ENCODE data around the gene TAF4B. TPM values are rescaled to one million over a fixed set of nuclear protein-coding genes. Genes with fewer than 3 reads are reported as not detected.
A peak's percentile ranks its signal among the peaks of the same experiment; 100 is the strongest.

Gene TAF4B
- total RNA-seq, 2 donors from 2014 or later, result 12.8 to 14.1 TPM

DNA sequence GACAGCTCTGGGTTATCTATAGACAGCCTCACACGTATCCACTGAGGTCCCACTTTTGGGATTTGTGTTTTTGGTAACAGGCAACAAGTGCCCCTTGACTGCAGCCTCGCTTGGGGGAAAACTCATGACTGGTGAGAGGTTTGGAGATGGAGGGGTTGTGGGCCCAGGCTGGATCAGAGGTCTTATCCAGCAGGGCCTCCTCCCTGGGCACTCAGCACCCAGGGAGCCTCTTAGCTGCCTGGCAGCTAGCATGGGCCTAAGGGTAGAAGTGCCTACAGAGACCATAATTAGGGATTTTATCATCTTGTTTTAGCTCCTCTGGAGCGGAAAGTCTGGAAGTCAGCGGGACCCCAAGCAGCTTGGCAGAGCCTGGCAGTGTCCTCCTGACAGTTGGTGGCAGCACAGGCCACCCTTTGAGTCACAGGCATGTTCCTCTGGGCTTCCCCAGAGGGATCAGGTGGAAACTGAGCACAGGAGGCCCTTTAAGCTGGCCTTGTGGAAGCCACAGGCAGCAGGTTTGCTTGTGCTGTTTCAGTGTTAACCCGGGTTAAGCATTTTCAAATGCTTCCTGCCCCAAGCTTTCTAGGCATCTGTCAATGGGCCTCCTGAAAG, 179.1 kb downstream of the TAF4B start:
- Mint-ChIP-seq H3K27me3 (no peaks in the 10 kb centered on the region), H3K9me3 (no peaks in the 10 kb centered on the region), H3K36me3 (ENCODE audit: low read depth) (no peaks in the 10 kb centered on the region), H3K27ac (no peak overlapping the region), H3K4me1 (no peaks in the 10 kb centered on the region), H3K4me3 (no peak overlapping the region)
- peak; percentile 35 for ATAC-seq (replicated peaks)

DNA sequence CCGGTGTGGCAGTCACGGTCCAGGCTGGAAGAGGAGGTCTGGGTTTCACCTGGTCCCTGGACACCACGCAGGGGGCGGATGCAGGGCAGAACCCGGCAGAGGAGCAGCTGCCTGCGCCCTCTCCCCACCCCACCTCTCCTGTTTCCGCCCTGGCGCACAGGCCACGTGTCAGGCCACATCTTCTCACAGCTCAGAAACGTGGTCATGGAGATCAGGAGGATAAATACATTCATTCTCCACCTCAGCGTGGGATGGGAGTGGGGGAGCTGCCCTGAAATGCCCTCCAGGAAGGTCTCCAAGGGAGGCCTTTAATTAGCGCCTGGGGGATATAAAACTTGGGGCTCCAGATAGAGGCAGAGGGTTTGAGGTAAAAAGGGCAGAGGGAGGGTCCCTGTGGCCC, 180.1 kb downstream of the TAF4B start:
- H3K36me3 Mint-ChIP-seq (ENCODE audit: low read depth), result no peaks in the 10 kb centered on the region
- no peak overlapping the region for H3K27ac Mint-ChIP-seq

DNA sequence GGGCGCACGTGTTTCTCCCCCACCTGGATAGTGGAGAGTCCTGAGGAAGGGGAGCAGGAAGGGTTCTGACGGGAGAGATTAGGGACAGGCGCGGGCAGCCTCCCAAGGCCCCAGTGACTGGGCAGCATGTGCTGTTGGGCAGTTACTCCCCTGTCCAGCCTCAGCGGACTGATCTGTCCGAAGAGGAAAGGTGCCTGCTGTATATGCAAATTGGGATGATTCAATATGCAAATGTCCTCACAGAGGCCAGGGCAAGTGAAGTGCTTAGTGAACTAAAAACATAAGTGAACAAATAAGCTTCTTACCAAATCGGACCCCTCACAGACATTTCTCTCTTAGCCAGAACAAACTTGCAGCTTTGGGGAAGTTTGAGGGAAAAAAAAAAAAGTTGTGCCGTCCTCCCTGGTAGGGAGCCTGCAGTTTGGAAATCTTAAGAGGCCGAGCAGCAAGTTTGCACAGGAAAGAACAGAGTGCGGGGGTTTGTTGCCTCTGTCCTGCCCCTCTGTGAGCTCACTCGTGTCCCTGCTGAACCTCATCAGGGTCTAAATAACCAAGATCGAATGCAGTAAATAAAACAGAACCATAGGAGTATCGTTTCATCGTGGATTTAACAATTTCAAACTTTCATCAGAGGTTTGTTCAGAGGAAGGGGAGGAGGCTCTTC, 180.7 kb downstream of the TAF4B start:
- H3K9me3 Mint-ChIP-seq, result no peaks in the 10 kb centered on the region
- ATAC-seq (replicated peaks), result no peak
- H3K27me3 Mint-ChIP-seq, result no peaks in the 10 kb centered on the region
- no peaks in the 10 kb centered on the region for H3K4me1 Mint-ChIP-seq
- no peak overlapping the region for H3K4me3 Mint-ChIP-seq
- H3K36me3 Mint-ChIP-seq (ENCODE audit: low read depth), result no peaks in the 10 kb centered on the region
- no peak overlapping the region for H3K27ac Mint-ChIP-seq

More for the DNA sequence above, 180.1 kb downstream of the TAF4B start:
- no peaks in the 10 kb centered on the region for H3K9me3 Mint-ChIP-seq
- no peaks in the 10 kb centered on the region for H3K4me1 Mint-ChIP-seq
- H3K4me3 Mint-ChIP-seq, result no peak overlapping the region
- H3K27me3 Mint-ChIP-seq, result no peaks in the 10 kb centered on the region
- ATAC-seq (replicated peaks), result no peak

DNA sequence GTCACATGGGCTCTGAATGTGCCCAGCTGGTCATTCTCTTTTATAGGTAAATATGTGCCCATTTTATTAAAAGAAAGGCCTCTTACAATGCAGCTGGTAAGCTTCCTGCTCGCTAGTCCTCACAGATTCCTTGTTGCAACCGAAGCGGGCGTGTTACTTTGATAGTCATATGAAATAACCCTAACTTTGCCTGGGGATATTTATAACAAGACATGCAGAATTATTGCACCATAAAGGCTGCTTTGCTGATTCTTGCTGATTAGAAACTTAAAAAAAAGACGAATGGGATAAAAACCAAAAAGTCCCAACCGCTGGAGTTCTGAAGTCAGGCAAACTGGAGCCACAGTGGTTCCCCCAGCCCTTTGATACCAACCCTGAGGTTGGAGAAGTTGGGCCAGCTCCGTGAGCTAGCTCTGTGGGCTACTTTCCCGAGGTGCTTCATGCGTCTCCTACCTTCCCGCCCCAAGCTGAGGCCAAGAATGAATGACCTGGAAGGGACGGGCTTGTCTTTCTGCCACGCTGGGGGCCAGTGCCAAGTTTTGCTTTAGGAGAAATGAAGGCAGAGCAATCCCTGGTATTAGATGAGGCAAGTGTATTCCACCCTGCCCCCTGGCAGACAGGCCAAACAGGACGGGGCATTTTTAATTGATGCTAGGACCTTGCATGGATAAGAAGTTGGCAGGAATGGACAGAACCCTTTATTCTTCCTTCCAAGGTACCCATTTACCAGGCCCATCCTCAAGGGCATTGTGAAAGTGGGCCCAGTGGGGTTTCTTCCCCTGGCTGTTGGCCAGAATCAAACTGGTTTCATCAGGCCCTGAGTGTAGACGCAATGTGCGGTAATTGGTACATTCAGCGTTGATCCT, 181.7 kb downstream of the TAF4B start:
- no peaks in the 10 kb centered on the region for H3K4me1 Mint-ChIP-seq
- H3K27ac Mint-ChIP-seq, result no peak overlapping the region
- no peaks in the 10 kb centered on the region for H3K36me3 Mint-ChIP-seq (ENCODE audit: low read depth)
- no peaks in the 10 kb centered on the region for H3K9me3 Mint-ChIP-seq
- no peak for ATAC-seq (replicated peaks)
- no peaks in the 10 kb centered on the region for H3K27me3 Mint-ChIP-seq
- H3K4me3 Mint-ChIP-seq, result no peak overlapping the region

DNA sequence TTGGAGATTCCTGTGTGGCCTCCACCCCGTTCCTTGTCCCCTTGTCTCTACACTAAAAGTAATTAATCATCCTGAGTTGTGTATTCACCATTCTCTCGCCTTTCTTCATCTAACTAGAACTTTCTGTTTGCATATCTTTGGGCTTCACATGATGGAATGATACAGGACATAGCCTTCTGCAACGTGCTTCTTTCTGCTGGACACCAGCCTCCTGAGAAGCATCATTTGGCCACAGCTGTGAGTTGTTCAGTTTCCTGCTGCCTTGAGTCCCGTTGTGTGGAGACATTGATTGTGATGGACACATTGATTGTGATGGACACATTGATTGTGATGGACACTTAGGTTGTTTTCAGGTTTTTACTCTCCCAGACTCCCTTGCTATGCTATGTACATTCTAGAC, 182.8 kb downstream of the TAF4B start:
- Mint-ChIP-seq H3K27me3 (no peaks in the 10 kb centered on the region), H3K4me1 (no peaks in the 10 kb centered on the region), H3K36me3 (ENCODE audit: low read depth) (no peaks in the 10 kb centered on the region), H3K4me3 (no peak overlapping the region), H3K9me3 (no peaks in the 10 kb centered on the region), H3K27ac (no peak overlapping the region)
- ATAC-seq (replicated peaks), result no peak

DNA sequence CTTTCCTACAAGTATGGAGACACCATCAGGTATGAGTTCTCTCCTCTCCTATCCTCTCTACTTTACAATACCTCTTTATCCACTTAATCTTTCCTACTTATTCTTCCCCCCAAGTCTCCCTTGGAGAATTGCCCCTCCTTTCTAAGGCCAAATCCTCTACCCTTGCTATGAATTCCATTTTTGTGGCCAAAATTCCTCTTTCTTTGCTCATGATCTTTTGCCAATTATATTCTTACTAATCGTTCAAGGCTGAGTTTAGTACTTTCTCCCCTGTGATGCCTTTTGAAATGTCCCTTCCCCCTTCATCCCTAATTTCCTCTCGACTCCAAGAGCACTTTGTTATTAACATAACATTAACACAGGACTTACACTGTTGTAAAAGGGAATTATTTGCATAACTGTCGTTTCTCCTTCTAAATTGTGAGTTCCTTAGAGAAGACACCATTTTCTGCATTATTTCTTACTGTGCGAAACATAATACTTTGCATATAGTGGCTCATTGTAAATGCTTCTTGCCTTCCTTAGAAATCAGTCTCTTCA, 188.7 kb downstream of the TAF4B start:
- Mint-ChIP-seq H3K27ac (no peak overlapping the region), H3K36me3 (ENCODE audit: low read depth) (no peaks in the 10 kb centered on the region), H3K9me3 (no peaks in the 10 kb centered on the region), H3K27me3 (peaks cover 3% of the 10 kb centered on the region), H3K4me3 (no peak overlapping the region), H3K4me1 (no peaks in the 10 kb centered on the region)
- ATAC-seq (replicated peaks), result no peak

DNA sequence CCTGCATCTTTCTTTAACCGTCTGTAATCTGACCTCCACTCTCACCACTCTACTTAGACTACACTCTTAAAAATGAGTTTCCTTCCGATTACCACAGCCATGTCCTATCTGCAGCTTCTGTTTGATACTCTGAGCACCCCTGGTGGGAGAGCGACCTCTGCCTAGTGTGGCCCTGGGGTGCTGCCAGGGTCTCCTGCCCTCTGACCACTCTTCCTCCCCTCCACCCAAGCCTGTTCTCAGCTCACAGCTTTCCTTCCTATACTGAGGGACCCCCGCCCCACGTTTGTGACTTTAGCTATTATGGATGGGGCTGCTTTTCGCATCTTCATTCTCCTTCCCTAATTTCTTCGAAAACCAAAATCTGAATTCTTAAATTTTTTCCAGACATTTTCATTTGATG, 189.4 kb downstream of the TAF4B start:
- Mint-ChIP-seq H3K27ac (no peak overlapping the region), H3K9me3 (no peaks in the 10 kb centered on the region), H3K4me1 (no peaks in the 10 kb centered on the region), H3K4me3 (no peak overlapping the region), H3K36me3 (ENCODE audit: low read depth) (no peaks in the 10 kb centered on the region), H3K27me3 (peaks cover 3% of the 10 kb centered on the region)
- ATAC-seq (replicated peaks), result no peak

DNA sequence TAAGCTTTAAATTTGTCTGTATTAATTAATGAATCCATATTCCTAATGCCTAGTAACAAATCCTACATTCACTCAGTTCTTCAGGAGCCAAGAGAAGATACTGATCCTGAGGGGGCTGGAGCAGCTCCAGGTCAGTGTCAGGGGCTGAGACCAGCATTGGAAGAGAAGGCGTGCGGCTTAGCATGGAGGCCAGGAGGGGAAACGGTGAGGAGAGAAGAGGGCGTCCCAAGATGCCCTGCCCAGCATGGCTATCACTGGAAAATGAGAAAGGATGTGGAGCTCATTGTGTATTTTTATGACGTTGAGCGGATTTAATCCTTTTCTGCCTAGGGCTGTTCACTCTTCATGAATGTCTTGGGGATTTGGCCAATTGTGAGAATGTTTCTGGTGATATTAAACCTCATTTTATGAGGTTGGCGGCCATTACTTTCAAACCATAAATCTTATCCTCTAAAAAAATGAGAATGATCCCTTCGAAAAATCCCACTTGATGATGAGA, 190.5 kb downstream of the TAF4B start:
- Mint-ChIP-seq H3K27ac (no peak overlapping the region), H3K27me3 (peaks cover 3% of the 10 kb centered on the region), H3K4me3 (no peak overlapping the region), H3K36me3 (ENCODE audit: low read depth) (no peaks in the 10 kb centered on the region), H3K9me3 (no peaks in the 10 kb centered on the region), H3K4me1 (no peaks in the 10 kb centered on the region)
- no peak for ATAC-seq (replicated peaks)

DNA sequence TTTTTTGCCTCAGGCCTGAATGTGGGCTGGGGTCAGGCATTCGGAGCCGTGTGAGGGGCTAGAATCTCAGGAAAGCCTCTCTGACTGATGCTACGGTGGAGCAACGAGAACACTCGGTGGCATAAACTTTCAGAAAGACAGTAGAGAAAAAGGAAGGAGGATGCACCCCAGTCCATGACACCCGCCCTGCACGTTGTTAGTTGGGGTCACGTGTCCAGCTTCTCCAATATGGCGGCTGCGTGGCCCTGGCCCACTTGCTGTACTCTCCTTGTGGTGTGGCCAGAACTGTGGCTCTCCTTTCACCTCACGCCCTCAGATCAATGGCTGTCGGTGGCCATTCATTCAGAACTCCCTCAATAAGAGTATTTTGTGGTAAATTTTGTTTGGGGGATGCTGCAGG, 190.9 kb downstream of the TAF4B start:
- Mint-ChIP-seq H3K4me3 (no peak overlapping the region), H3K4me1 (no peaks in the 10 kb centered on the region), H3K27ac (no peak overlapping the region), H3K9me3 (no peaks in the 10 kb centered on the region), H3K27me3 (peaks cover 3% of the 10 kb centered on the region), H3K36me3 (ENCODE audit: low read depth) (no peaks in the 10 kb centered on the region)
- no peak for ATAC-seq (replicated peaks)

DNA sequence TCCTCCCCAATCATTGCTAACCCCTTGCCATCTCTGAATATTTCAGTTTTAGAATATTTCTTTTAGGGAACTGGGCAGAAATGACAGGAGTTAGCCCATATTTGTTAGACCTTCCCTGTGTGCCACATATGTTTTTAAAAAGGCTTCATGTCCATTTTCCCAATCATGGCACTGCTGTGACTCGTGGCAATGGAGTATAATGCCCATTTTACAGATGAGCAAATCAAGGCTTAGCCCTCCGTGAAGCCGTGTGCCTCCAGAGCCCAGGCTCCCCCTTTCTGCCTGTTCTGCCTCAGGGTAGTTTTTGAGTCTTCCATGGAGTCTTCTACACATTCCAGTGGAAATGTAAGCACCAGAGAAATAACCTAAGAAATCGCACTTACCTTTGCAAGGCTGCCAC, 192.0 kb downstream of the TAF4B start:
- H3K27ac Mint-ChIP-seq, result no peak overlapping the region
- no peaks in the 10 kb centered on the region for H3K4me1 Mint-ChIP-seq
- H3K27me3 Mint-ChIP-seq, result peaks cover 3% of the 10 kb centered on the region
- no peak for ATAC-seq (replicated peaks)
- no peaks in the 10 kb centered on the region for H3K9me3 Mint-ChIP-seq
- no peaks in the 10 kb centered on the region for H3K36me3 Mint-ChIP-seq (ENCODE audit: low read depth)
- no peak overlapping the region for H3K4me3 Mint-ChIP-seq

DNA sequence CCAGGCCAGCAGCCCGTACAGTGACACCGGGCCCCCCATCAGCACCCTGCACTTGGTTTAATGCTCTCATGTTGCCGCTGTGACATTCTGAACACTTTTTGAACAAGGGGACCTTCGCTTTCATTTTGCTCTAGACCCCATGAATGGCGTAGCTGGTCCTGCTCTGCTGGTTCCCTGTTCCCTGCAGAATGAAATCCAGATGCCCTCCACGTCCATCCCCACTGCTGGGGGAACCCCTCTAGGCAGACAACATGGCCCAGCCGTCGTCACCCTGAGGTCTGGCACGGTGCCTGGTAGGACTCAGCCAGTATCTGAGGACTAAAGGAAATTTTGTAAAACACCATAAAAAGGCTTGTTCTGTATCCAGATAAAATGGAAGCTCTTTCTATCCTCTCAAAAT, 193.5 kb downstream of the TAF4B start:
- Mint-ChIP-seq H3K9me3 (no peaks in the 10 kb centered on the region), H3K27me3 (peaks cover 9% of the 10 kb centered on the region), H3K4me3 (no peak overlapping the region), H3K27ac (no peak overlapping the region), H3K4me1 (no peaks in the 10 kb centered on the region), H3K36me3 (ENCODE audit: low read depth) (no peaks in the 10 kb centered on the region)
- no peak for ATAC-seq (replicated peaks)

DNA sequence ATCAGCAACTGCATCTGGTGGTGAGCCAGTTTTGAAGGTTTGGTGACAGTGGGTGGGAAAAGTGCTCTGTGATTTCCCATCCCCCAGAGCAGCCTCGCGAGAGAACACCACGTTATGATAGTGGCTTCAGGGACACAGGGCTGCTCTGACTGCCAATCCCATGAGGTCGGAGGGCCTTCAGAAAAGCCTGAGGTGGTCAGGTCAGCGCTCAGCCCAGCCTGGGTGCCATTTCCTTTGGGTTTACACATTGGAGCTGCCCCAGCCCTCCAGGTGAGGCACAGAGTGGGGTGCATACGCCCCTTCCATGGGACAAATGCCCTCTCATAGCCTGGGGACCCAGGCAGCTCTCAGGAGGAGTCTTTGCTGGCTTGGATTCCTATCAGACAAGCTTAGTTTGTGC, 195.3 kb downstream of the TAF4B start:
- H3K9me3 Mint-ChIP-seq, result no peaks in the 10 kb centered on the region
- ATAC-seq (replicated peaks), result no peak
- H3K4me1 Mint-ChIP-seq, result no peaks in the 10 kb centered on the region
- H3K27ac Mint-ChIP-seq, result no peak overlapping the region
- no peak overlapping the region for H3K4me3 Mint-ChIP-seq
- no peaks in the 10 kb centered on the region for H3K36me3 Mint-ChIP-seq (ENCODE audit: low read depth)
- H3K27me3 Mint-ChIP-seq, result peaks cover 8% of the 10 kb centered on the region

DNA sequence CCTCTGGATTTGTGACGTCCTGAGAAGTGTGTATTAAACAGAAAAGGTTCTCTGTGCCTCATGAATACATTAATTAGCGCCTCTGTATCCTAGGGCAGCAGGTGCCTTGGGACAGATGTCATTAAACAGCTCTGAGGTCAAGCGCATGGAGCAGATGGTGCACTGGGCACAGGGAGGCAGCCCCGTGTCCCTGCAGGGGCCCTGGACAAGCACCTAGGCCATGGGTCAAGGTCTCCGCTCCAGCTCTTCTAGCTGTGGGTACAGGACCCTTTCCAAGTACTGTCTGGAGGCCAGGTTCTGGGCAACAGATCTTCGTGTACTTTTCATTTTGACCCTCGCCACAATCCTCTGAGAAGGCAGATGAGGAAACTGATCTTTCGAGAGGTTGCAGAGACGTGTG, 195.7 kb downstream of the TAF4B start:
- no peak overlapping the region for H3K4me3 Mint-ChIP-seq
- ATAC-seq (replicated peaks), result no peak
- H3K27me3 Mint-ChIP-seq, result peaks cover 6% of the 10 kb centered on the region
- no peaks in the 10 kb centered on the region for H3K4me1 Mint-ChIP-seq
- H3K9me3 Mint-ChIP-seq, result no peaks in the 10 kb centered on the region
- H3K27ac Mint-ChIP-seq, result no peak overlapping the region
- no peaks in the 10 kb centered on the region for H3K36me3 Mint-ChIP-seq (ENCODE audit: low read depth)

DNA sequence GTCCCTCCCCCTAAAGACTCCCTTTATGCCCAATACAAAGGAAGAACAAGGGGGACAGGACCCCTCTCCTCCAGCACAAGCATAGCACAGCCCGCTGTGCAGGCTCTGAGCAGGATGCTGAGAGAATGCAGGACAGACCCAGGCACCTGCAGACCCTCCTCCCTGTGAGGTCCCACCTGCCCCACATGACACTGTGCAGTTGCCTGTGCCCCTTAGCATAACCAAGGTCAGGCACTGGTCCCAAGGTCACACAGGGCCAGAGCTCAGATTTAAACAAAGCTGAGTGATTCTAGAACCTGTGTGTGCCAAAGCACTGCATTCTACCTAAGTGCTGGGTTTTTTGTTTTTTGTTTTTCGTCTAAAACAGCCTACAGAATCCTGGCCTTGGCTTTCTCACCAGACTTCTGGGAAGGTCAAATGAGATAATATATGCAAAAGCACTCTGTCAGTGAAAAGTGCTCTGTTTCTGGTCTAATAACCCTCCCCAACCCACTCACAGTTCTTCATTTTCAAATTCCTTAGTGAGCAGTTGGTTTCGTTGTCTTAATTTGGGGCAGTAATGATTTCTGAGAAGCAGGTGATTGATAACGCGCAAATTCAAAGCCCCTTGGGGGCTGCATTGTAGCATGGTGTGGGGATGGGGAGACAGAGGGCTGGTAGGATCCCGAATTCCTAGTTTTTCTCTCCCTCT, 196.4 kb downstream of the TAF4B start:
- H3K36me3 Mint-ChIP-seq (ENCODE audit: low read depth), result no peaks in the 10 kb centered on the region
- no peaks in the 10 kb centered on the region for H3K9me3 Mint-ChIP-seq
- no peak overlapping the region for H3K27ac Mint-ChIP-seq
- peaks cover 6% of the 10 kb centered on the region for H3K27me3 Mint-ChIP-seq
- no peak for ATAC-seq (replicated peaks)
- H3K4me1 Mint-ChIP-seq, result no peaks in the 10 kb centered on the region
- no peak overlapping the region for H3K4me3 Mint-ChIP-seq

All from activated T-helper 17 cell treated with anti-CD3 and anti-CD28 coated beads, Interleukin-2, amount 50 U/mL, for 72 hours (primary cell).